Cerebellar nuclear complex (tissue), 1 donor: Measurements from ENCODE around the gene TGDS.
"Not testable (repeated sequence)": the region's sequence is repeated elsewhere in the genome, so short reads cannot be mapped to it uniquely, and the experiment has no call there.

Source experiments
- DNase-seq, 2 experiments: peaks; one replicate each; lab custom pipeline; 2025; lab: John Stamatoyannopoulos, UW

The TGDS gene, protein sequence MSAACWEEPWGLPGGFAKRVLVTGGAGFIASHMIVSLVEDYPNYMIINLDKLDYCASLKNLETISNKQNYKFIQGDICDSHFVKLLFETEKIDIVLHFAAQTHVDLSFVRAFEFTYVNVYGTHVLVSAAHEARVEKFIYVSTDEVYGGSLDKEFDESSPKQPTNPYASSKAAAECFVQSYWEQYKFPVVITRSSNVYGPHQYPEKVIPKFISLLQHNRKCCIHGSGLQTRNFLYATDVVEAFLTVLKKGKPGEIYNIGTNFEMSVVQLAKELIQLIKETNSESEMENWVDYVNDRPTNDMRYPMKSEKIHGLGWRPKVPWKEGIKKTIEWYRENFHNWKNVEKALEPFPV

DNA sequence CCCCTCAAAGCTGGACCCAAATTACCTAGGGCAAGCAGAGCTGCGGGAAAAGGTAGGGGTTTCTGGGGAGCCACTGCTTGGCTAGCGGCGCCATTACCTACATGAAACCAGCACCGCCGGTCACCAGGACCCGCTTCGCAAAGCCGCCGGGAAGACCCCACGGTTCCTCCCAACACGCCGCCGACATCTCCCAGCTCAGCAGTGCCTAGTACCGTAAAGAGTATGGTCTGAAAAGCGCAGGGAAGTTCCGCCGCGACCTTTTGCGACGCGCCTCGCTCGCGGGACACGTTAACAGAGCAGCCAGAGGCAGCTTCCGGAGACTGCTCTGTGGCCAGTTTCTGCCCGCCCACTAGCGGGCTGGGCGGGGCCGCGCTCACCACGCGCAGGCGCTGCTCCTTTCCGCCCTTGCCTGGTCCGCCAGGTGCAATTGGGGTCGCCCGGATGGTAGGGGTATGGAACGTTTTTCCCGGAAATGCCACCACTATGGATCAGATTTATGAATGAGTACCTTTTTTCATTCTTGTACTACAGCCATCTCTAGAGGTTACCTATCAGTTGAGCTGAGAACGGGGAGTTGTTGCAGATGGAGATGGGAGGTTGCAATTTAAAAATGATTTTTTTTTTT, at the start of gene TGDS:
Gene TGDS, minus strand, starts transcription at position 203 of the 625 bp plus-strand sequence. Its CDS starts 16 bp downstream, at position 187.
- peak; percentile 30 to 49 for DNase-seq

DNA sequence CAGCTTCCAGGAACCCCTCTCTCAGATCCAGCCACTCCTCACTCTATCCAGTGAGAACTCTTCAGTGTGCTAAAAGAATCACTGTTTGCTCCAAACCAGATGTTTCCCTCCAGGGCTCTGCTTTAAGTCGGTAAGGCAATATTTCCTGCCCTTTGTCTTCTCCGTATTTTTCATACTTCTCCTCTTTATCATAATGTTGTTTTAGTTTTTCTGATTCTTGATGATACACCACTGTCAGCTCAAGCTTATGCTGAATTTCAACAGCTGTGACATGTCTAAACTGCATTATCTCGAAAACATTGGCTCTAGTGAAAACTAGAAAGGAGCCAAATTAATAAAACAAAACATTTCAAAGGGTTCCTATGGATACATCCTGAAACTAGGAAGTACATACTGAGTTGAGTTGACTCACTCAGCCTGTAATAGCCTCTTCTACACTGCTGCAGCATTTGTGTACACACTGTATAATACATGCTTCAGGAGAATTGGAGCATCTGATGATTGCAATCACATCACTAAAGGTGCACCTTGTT, 45.5 kb upstream of the TGDS start:
- no peak for DNase-seq

DNA sequence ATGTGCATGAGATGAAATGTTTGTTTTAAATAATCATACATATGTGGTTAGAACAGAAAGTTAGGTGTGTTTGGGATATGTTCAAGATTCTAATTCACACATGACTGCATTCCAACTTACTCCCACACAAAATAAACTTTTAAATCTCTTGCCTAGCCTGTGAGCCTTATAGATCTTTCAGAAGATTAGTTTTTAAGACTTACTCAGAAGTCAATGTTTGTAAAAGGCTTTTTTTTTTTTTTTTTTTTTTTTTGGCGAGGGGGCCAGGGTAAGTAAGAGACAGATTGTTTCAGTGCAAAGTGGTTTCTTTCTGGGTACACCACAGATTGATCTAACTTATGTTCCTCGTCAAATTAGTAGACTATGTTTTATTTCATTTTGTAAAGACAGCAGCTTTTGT, 44.8 kb upstream of the TGDS start:
- DNase-seq, result no peak

DNA sequence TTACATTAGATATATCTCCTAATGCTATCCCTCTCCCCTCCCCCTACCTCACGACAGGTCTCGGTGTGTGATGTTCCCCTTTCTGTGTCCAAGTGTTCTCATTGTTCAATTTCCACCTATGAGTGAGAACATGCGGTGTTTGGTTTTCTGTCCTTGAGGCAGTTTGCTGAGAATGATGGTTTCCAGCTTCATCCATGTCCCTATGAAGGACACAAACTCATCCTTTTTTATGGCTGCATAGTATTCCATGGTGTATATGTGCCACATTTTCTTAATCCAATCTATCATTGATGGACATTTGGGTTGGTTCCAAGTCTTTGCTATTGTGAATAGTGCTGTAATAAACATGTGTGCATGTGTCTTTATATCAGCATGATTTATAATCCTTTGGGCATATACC, 41.7 kb upstream of the TGDS start:
- not testable (repeated sequence) for DNase-seq

DNA sequence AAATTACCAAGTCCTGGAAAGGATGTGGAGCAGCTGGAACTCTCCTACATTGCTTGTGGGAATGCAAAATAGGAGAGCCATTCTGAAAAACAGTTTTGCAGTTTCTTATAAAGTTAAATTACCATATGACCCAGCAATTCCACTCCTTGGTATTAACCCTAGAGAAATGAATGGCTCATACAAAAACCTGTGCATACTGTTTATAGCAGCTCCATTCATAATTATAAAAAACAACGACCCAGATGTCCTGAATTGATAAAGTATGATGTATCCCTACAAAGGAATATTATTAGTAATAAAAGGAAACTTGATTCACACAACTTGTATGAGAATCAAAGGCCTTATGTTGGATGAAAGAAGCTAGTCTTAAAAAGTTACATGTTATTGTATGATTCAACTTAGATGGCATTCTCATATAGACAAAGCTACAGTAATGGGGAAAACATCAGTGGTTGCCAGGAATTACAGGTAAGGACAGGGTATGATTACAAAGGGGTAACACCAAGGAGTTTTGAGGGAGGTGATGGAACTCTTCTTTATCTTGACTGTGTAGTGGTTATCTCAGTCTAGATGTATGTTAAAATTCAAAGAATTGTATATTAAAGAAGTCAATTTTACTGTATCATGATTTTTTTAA, 41.1 kb upstream of the TGDS start:
- DNase-seq, result no peak

DNA sequence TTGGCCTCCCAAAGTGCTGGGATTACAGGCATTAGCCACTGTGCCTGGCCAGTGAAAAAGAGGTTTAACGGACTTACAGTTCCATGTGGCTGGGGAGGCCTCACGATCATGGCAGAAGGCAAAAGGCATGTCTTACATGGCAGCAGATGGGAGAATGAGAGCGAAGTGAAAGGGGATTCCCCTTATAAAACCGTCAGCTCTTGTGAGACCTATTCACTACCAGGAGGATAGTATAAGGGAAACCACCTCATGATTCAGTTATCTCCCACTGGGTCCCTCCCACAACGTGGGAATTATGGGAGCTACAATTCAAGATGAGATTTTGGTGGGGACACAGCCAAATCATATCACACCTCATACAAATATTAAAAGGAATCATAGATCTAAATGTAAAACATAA, 40.1 kb upstream of the TGDS start:
- DNase-seq, result not testable (repeated sequence)

DNA sequence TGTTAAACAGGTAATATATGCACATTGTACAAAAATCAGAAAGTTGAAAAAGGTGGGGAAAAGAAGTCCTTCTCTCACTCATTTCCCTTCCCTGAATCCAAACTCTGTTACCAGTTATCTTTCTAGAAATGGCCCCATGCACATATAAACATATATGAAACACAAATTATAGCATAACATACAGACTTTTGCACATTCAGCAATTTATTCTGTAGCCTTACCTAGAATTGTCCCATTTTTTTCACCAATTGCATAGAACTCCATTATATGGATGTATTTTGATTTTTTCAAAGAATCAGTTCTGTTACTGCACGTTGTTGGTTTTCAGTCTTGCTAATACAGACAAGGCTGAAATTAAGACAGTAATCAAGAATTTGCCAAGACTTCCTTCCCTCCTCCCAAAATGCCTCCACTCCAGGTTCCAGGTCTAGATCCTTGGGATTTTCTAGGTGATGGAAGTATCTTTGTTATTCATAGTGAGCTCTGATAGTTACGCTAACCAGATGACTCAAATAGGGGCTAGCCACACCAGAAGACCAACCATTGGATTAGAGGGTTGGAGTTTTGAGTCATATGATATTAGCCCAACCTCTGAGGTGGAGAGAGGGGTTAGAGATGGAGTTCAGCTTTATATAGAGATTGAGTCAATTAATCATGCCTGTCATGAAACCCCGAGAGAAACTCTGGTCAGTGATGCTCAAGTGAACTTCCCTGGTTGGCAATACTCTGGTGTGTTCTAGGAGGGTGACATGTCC, 36.5 kb upstream of the TGDS start:
- DNase-seq, result no peak

DNA sequence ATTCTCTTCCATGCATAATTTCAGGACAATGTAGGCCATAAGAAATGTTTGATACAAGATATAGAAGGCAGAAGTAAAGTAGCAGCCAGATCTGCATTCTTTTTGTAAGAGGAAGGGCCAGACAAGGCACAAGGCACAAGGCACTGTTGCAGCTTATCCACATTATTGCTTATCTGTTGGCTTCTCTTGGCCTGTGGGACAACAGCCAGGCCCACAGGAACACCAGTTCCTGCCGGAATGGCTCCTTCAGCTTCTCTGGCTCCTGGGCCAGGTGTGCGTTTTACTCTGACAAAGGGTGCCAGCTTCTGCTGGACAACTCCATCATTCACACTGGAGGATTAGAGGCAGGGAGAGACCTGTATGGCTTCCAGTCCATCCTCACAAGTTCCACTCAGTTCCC, 34.9 kb upstream of the TGDS start:
- DNase-seq, result no peak

DNA sequence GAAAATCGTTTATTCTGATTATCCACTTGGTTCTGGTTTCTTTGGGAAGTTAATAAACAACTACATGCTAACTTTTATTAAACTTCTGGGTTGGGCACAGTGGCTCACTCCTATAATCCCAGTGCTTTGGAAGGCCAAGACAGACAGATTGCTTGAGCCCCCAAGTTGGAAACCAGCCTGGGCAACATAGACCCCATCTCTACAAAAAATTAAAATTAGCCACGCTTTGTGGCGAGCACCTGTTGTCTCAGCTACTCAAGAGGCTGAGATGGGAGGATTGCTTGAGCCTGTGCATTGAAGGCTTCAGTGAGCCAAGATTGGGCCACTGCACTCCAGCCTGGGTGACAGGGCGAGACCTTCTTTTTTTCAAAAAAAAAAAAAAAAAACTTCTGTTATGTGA, 27.4 kb upstream of the TGDS start:
- no peak for DNase-seq

DNA sequence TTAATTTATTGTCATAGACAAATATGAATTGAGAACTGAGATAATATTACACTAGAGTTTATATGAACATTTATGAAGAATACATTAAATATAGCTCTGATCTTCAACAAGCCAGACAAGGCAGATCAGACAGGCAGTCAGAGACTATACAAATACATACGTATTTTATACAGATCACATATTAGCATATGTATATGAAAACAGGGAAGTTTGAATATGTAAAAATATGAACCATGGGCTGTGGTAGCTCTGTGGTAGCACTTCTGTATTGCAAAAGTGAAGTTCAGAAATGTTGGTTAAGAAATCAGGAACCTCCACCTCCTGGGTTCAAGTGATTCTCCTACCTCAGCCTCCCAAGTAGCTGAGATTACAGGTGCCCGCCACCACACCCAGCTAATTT, 26.4 kb upstream of the TGDS start:
- no peak for DNase-seq

DNA sequence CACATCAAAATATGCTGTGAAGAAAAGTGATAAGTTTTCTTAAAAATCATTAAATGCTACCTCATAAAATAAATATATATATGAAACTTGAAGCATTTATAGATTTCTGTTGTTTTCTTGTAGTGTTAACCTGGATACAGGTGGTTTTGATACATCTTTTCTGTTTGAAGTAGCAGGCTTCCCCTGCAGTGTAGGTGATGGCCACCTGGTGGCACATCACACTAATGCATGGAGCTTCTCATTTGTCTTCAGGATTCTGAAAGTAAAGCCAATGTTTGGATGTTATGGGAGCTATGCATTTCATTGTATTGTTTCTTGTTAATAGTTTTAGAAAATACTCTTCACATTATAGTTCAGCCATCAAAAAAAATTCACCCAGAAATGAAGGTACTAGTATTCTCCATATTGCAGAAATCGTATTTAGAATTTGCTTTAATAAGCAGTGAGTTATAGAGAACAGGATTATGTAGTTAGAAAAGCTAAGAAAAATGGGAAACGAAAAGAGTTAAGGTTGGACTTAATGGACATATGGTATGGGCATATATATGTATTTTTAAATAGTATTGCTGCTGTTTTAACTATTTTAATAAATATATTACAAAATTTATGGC, 24.4 kb upstream of the TGDS start:
- DNase-seq, result no peak

DNA sequence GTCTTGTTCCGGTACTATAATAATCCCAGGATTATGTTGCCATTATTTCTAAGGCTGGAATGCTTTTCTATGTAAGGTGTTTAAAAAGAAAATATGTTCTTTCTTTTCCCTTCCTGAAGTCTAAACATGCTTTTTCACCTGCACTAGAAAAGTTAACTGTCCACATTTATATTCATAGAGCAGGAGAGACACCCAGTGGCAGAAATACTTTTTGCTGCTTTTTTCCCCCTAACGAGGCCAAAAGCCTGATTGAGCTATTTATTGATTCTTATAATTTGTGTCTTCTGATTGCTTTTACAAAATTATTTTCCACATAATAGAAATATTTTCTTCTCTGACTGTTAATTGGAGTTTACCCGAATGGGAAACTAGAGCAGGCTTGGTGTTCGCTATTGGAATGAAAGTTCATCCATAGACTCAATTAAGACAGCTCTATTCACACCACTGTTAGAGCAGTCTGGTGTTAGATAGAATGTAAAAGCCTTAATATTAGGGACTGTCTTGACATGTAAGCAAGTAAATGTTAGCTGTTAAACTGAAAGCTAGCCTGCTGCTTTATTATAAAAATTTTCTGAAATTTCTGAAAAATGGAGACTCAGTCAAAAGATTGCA, 21.5 kb upstream of the TGDS start:
- DNase-seq, result peak in 1 of 2 experiments; percentile 22

DNA sequence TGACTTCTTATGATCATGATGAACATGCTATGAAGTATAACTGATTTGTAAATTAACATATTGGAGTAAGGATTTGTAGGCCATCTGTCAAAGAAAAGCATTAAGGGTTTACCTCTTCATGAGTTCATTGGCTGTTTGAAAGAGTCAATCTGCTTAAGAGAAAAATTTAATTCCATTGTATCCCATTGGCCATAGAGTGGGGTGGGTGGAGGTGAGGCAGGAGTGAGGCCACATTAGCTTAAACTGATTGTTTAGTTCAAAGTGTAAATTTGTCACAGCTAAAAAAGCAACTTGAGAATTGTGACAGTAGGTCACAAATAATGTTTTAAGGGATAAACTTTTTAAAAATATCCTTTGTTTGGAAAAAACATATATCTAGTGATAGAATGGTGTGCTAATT, 17.1 kb upstream of the TGDS start:
- no peak for DNase-seq

DNA sequence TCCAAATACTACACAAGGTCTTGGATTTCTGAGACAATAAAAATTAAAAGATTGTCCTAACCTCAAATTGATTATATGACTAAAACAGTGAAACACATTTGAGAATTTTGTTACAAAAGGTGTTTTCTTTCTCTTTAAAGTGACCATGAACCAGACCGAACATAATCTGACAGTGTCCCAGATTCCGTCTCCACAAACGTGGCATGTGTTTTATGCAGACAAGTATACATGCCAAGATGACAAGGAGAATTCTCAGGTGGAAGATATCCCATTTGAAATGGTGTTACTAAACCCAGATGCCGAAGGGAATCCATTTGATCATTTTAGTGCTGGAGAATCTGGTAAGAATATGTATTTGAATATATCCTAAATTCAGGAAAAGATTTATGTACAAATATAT, 16.1 kb upstream of the TGDS start:
- DNase-seq, result peak in 1 of 2 experiments; percentile 20

DNA sequence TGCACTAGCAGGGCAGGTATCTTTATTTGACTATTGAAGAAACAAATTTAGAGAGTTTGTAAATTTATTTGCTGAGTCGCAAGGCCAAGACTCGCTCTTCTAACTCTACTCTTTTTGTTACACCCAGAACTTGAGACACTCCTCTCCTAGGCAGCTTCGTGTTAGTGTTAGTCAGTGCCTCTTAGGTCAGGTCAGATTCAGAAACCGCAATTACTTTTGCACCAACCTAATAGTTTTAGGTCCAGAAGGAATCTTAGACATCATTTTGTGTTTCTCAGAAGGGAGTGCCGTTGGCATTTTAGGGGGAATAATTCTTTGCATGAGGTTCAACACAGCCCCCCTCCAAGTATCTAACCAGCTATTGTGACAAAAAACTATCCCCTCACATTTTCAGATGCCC, 14.5 kb upstream of the TGDS start:
- no peak for DNase-seq

DNA sequence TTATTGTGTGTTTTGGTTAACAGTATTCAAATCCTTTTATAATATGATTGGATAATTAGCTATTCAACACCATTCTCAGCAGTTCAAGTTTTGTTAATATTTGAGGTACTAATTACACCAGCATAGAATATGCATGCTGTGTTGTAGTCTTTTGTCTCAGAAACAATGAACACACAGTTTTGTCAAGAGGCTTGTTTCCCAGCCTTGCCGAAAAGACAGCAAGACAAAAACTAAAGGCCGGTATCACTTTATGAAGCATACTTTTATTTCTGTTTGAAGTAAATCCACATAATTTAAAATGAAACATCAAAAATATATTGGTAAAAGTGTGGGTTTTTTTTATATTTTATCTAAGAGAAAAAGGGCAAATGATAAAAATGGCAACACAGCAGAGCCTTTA, 13.2 kb upstream of the TGDS start:
- DNase-seq, result no peak

DNA sequence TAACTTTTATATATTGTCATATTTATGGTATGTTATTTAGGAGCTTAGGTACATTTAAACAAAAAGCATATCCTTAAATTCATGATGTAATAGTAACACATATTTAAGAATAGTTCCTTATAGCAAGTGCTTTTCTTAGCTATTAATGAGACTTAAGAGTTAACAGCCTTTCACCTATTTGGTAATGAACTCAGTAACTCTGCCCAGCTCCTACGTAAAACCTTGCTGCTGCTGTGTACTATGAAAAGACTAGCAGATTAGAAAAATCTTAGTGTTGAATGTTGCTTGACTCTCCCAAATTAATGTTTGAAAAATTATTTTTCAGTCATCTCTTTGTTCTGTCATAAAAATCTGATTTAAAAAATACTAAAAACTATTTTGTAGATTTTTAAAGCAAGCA, 12.6 kb upstream of the TGDS start:
- peak in 1 of 2 experiments; percentile 3 for DNase-seq

DNA sequence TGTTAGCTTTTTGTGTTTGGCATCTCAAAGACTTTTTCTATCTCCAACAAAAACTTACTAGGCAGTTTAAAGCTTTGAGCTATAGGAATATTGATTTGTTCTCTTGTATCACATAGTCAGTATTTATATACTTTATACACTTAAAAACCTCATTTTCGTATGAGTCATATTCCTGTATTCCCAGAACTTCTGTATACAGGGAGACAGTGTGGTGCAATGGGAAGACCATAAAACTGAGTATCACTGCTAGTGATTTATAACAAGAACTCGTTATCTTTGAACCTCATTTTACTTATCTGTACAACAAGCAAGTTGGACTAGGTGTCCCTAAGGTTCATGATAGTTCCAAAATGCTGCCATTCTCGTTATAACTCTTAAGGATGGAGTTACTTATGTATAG, 12.0 kb upstream of the TGDS start:
- DNase-seq, result no peak

DNA sequence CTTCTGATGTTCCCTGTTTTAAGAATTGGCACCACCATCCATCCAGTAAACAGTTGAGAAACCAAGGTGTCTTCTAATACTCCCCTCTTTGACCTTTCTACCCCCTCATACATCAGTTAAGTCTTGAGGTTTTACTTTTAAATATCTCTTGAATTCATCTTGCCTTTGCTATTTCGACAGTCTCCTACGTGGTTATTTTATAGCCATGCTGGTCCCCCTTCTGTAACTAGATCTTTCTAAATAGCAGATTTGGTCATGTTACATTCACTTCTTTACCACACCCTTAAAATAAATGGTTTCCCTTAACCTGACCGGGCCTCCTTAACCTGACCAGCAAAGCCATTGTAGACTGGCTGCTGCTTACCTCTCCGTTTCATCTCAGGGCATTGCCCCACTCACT, 11.1 kb upstream of the TGDS start:
- no peak for DNase-seq

DNA sequence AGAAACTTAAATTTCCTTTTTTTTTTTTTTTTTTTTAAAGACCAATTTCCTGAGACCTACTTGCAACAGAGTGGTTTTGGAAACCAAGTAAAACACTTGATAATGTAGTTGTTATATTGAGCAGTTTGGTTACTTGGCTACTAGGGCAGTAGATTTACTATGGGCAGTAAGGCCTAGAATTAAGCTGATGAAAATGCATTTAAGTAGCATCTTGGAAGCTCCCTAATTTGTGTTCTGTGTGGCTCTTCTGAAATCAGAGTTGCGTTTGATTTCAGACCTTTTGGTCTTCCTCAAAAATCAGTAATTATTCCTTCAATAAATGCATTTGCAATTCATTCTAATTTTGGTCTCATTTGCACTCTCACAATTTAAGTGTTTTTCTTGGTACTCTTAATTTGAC, 6.5 kb upstream of the TGDS start:
- DNase-seq, result no peak
